BLaER1 treated with 17β-estradiol and CSF1 and Interleukin-3, amounts not matched to agents 10 nM and 100 nM (cell line): Measurements from ENCODE around the gene NUP188.

Source experiments
- H3K27ac ChIP-seq, 11 experiments: shearing (Covaris generic); formaldehyde crosslinking; 2 replicates each; pipeline ENCODE4 v1.8.1; 2022
- H3K27me3 ChIP-seq, 11 experiments: shearing (Covaris generic); formaldehyde crosslinking; 2 replicates each; pipeline ENCODE4 v1.8.1; 2022
- H3K36me3 ChIP-seq, 11 experiments: shearing (Covaris generic); formaldehyde crosslinking; 2 replicates each; pipeline ENCODE4 v1.8.1; 2022
- H3K4me1 ChIP-seq, 10 experiments: shearing (Covaris generic); formaldehyde crosslinking; 2 replicates each; pipeline ENCODE4 v1.8.1; 2022
- H3K4me2 ChIP-seq, 11 experiments: shearing (Covaris generic); formaldehyde crosslinking; 2 replicates each; pipeline ENCODE4 v1.8.1; 2022
- H3K4me3 ChIP-seq, 10 experiments: shearing (Covaris generic); formaldehyde crosslinking; 2 replicates each; pipeline ENCODE4 v1.8.1; 2022
- H3K9ac ChIP-seq, 11 experiments: shearing (Covaris generic); formaldehyde crosslinking; 2 replicates each; pipeline ENCODE4 v1.8.1; 2022
- H3K9me3 ChIP-seq, 11 experiments: shearing (Covaris generic); formaldehyde crosslinking; replicated peaks in 1 of 11; 2 replicates each; pipeline ENCODE4 v1.8.1; 2022
- H4K20me1 ChIP-seq, 11 experiments: shearing (Covaris generic); formaldehyde crosslinking; 2 replicates each; pipeline ENCODE4 v1.8.1; 2022
- Cebpa-rat ChIP-seq, 11 experiments: shearing (Covaris generic); IDR thresholded peaks; 2 replicates each; pipeline ENCODE4 v1.8.1; 2022

NUP188 gene

GRCh38 chr9:128918921-128919320 lies 28.6 kb upstream of the NUP188 start:
- no peaks in the 10 kb centered on the region for H3K9me3 ChIP-seq
- peaks cover 27 to 52% (median 41%) of the 10 kb centered on the region in 11 experiments for H3K36me3 ChIP-seq
- H4K20me1 ChIP-seq: peaks cover 5 to 29% (median 12%) of the 10 kb centered on the region in 11 experiments; a peak in 16 of 22 replicates
- H3K4me3 ChIP-seq: no peak overlapping the region
- H3K27ac ChIP-seq: peak overlapping the region in 8 of 11 experiments; percentile 1 to 78 (median 62); a peak in 13 of 22 replicates
- H3K9ac ChIP-seq: peak overlapping the region in 5 of 11 experiments; percentile 1 to 68 (median 56); a peak in 7 of 22 replicates
- H3K27me3 ChIP-seq: no peaks in the 10 kb centered on the region; a peak in 2 of 22 replicates
- H3K4me1 ChIP-seq: peaks cover 32 to 71% (median 57%) of the 10 kb centered on the region in 10 experiments
- no peak for TF ChIP-seq Cebpa-rat (IDR thresholded peaks at IDR 0.05)
- H3K4me2 ChIP-seq: peak overlapping the region; percentile 14 to 85 (median 64); a peak in 18 of 22 replicates

- Histone ChIP-seq H3K36me3 (peaks cover 27 to 45% (median 37%) of the 10 kb centered on the region in 11 experiments), H3K27me3 (no peaks in the 10 kb centered on the region; a peak in 2 of 22 replicates), H3K9ac (peak overlapping the region in 6 of 11 experiments; percentile 1 to 86 (median 81); a peak in 9 of 22 replicates), H3K9me3 (no peaks in the 10 kb centered on the region), H3K4me2 (peak overlapping the region; percentile 14 to 99 (median 94); a peak in 20 of 22 replicates), H3K27ac (peak overlapping the region in 8 of 11 experiments; percentile 1 to 92 (median 84); a peak in 14 of 22 replicates), H4K20me1 (peaks cover 1 to 23% (median 6%) of the 10 kb centered on the region in 11 experiments; a peak in 14 of 22 replicates), H3K4me1 (peaks cover 26 to 71% (median 55%) of the 10 kb centered on the region in 10 experiments), H3K4me3 (no peak overlapping the region)
- no peak for TF ChIP-seq Cebpa-rat (IDR thresholded peaks at IDR 0.05)
Observed at GRCh38 chr9:128919402-128920089, 28.0 kb upstream of the NUP188 start.

- Histone ChIP-seq H3K4me3 (peak within 1 kb of the TSS; percentile 46 to 72 (median 62)), H4K20me1 (peaks cover 0 to 13% (median 0%) of the 10 kb centered on the region in 11 experiments; a peak in 7 of 22 replicates), H3K27ac (peak within 1 kb of the TSS; percentile 48 to 92 (median 75); a peak in 20 of 22 replicates), H3K27me3 (no peaks in the 10 kb centered on the region; a peak in 2 of 22 replicates), H3K4me1 (peaks cover 26 to 71% (median 55%) of the 10 kb centered on the region in 10 experiments), H3K36me3 (peaks cover 26 to 36% (median 28%) of the 10 kb centered on the region in 11 experiments), H3K9ac (peak within 1 kb of the TSS; percentile 66 to 86 (median 76)), H3K4me2 (peak within 1 kb of the TSS; percentile 87 to 99 (median 95)), H3K9me3 (no peaks in the 10 kb centered on the region)
- peak in 5 of 11 experiments; percentile 6 to 84 (median 66); a peak in 7 of 22 replicates for TF ChIP-seq Cebpa-rat (IDR thresholded peaks at IDR 0.05)
Observed at GRCh38 chr9:128920381-128921058, 27.0 kb upstream of the NUP188 start, which contains the start of gene PHYHD1. Gene PHYHD1, plus strand, starts transcription at chr9:128920982. Its CDS starts 1,342 bp downstream, at chr9:128922324.

GRCh38 chr9:128921881-128922763 lies 25.4 kb upstream of the NUP188 start:
- Histone ChIP-seq H3K4me2 (peak overlapping the region; percentile 87 to 99 (median 95)), H3K27ac (peak overlapping the region; percentile 48 to 92 (median 75); a peak in 20 of 22 replicates), H3K4me1 (peaks cover 26 to 64% (median 55%) of the 10 kb centered on the region in 10 experiments), H3K36me3 (peaks cover 10 to 20% (median 13%) of the 10 kb centered on the region in 11 experiments), H3K9me3 (no peaks in the 10 kb centered on the region), H3K4me3 (peak overlapping the region; percentile 46 to 72 (median 62)), H3K9ac (peak overlapping the region; percentile 66 to 86 (median 76)), H3K27me3 (no peaks in the 10 kb centered on the region; a peak in 2 of 22 replicates), H4K20me1 (no peaks in the 10 kb centered on the region; a peak in 1 of 22 replicates)
- TF ChIP-seq Cebpa-rat (IDR thresholded peaks at IDR 0.05): no peak

- peak overlapping the region in 9 of 11 experiments; percentile 92 to 99 (median 95); a peak in 16 of 22 replicates for H3K4me2 ChIP-seq
- H3K4me3 ChIP-seq: no peak overlapping the region; a peak in 1 of 20 replicates
- peaks cover 0 to 7% (median 0%) of the 10 kb centered on the region in 11 experiments; a peak in 5 of 22 replicates for H3K36me3 ChIP-seq
- no peaks in the 10 kb centered on the region for H4K20me1 ChIP-seq
- TF ChIP-seq Cebpa-rat (IDR thresholded peaks at IDR 0.05): peak in 9 of 11 experiments; percentile 35 to 96 (median 75); a peak in 16 of 22 replicates
- H3K27ac ChIP-seq: 0 out of 22 replicates have a peak overlapping the region, but pooled peaks of 3 of the 11 experiments have one; percentile 88 to 92 (median 90)
- H3K4me1 ChIP-seq: peaks cover 26 to 53% (median 47%) of the 10 kb centered on the region in 10 experiments
- H3K9ac ChIP-seq: 0 out of 22 replicates have a peak overlapping the region, but pooled peaks of 2 of the 11 experiments have one; percentile 11 to 82
- no peaks in the 10 kb centered on the region for H3K9me3 ChIP-seq
- no peaks in the 10 kb centered on the region; a peak in 2 of 22 replicates for H3K27me3 ChIP-seq
Observed at GRCh38 chr9:128923493-128923883, 24.0 kb upstream of the NUP188 start.

- TF ChIP-seq Cebpa-rat (IDR thresholded peaks at IDR 0.05): no peak
- H3K9ac ChIP-seq: no peak overlapping the region
- H4K20me1 ChIP-seq: no peaks in the 10 kb centered on the region
- H3K9me3 ChIP-seq: no peaks in the 10 kb centered on the region
- H3K4me1 ChIP-seq: peaks cover 0 to 13% (median 8%) of the 10 kb centered on the region in 10 experiments; a peak in 17 of 20 replicates
- H3K27ac ChIP-seq: no peak overlapping the region
- no peak overlapping the region for H3K4me2 ChIP-seq
- H3K4me3 ChIP-seq: no peak overlapping the region
- H3K27me3 ChIP-seq: no peaks in the 10 kb centered on the region
- peaks cover 0 to 13% (median 0%) of the 10 kb centered on the region in 11 experiments; a peak in 2 of 22 replicates for H3K36me3 ChIP-seq
Observed at GRCh38 chr9:128927731-128928411, 19.6 kb upstream of the NUP188 start.

GRCh38 chr9:128928624-128929023 lies 18.9 kb upstream of the NUP188 start:
- Histone ChIP-seq H3K27me3 (no peaks in the 10 kb centered on the region), H3K4me3 (no peak overlapping the region), H3K9ac (no peak overlapping the region), H3K27ac (no peak overlapping the region), H4K20me1 (no peaks in the 10 kb centered on the region), H3K4me1 (peaks cover 0 to 5% (median under 1%) of the 10 kb centered on the region in 10 experiments; a peak in 5 of 20 replicates), H3K4me2 (no peak overlapping the region), H3K9me3 (no peaks in the 10 kb centered on the region), H3K36me3 (peaks cover 0 to 20% (median 0%) of the 10 kb centered on the region in 11 experiments; a peak in 4 of 22 replicates)
- no peak for TF ChIP-seq Cebpa-rat (IDR thresholded peaks at IDR 0.05)
